ENCODE results near the gene SLC25A18. TPM values are rescaled to one million over a fixed set of nuclear protein-coding genes. Genes with fewer than 3 reads are reported as not detected.
A peak's percentile ranks its signal among the peaks of the same experiment; 100 is the strongest.

The SLC25A18 gene
- total and polyA plus RNA-seq, 8 donors: 0.70 to 3.1 (median 1.8) TPM; not detected in 1

- H3K36me3 ChIP-seq: peaks cover 7 to 91% (median 67%) of the 10 kb centered on the region in 4 donors
- peak overlapping the region in 3 of 5 donors; percentile 8 to 61 (median 20) for H3K27ac ChIP-seq
- TF ChIP-seq CTCF (IDR thresholded peaks at IDR 0.05) (no peak), POLR2A (IDR thresholded peaks at IDR 0.05) (no peak), EP300 (IDR thresholded peaks at IDR 0.05) (no peak), POLR2AphosphoS5 (IDR thresholded peaks at IDR 0.05) (no peak)
- peaks cover 0 to 30% (median 4%) of the 10 kb centered on the region in 4 donors for H3K4me1 ChIP-seq
- no peaks in the 10 kb centered on the region for H3K9me3 ChIP-seq
- no peaks in the 10 kb centered on the region for H3K27me3 ChIP-seq
- 36 to 47% (median 39%) methylated on average over 5 of the region's 5 CpGs for WGBS, 5 donors
- intact Hi-C loops (cut with DNase I; ENCODE audit: low total_unique reads): no loop called here
- H3K4me3 ChIP-seq: no peak overlapping the region
- DNase-seq: peak in 1 of 2 donors; percentile 62
Observed at GRCh38 chr22:17606496-17606895, 43.2 kb downstream of the SLC25A18 start.

- intact Hi-C loops (cut with DNase I; ENCODE audit: low total_unique reads): no loop called here
- 89 to 94% (median 90%) methylated on average over 4 of the region's 4 CpGs for WGBS, 5 donors
- Histone ChIP-seq H3K4me1 (peaks cover 0 to 24% (median 4%) of the 10 kb centered on the region in 4 donors), H3K36me3 (peaks cover 21 to 95% (median 74%) of the 10 kb centered on the region in 4 donors), H3K4me3 (no peak overlapping the region), H3K27ac (peak overlapping the region in 1 of 5 donors; percentile 61), H3K9me3 (no peaks in the 10 kb centered on the region), H3K27me3 (no peaks in the 10 kb centered on the region)
- no peak for DNase-seq
- TF ChIP-seq POLR2A (IDR thresholded peaks at IDR 0.05): no peak
- no peak for TF ChIP-seq CTCF (IDR thresholded peaks at IDR 0.05)
- TF ChIP-seq EP300 (IDR thresholded peaks at IDR 0.05): no peak
- no peak for TF ChIP-seq POLR2AphosphoS5 (IDR thresholded peaks at IDR 0.05)
Observed at GRCh38 chr22:17607891-17608521, 44.7 kb downstream of the SLC25A18 start.

- H3K27ac ChIP-seq: no peak overlapping the region
- no peaks in the 10 kb centered on the region for H3K9me3 ChIP-seq
- peaks cover 45 to 97% (median 88%) of the 10 kb centered on the region in 4 donors for H3K36me3 ChIP-seq
- no peak for TF ChIP-seq EP300 (IDR thresholded peaks at IDR 0.05)
- no peak for TF ChIP-seq POLR2A (IDR thresholded peaks at IDR 0.05)
- no peak overlapping the region for H3K4me3 ChIP-seq
- intact Hi-C loops (cut with DNase I; ENCODE audit: low total_unique reads): no loop called here
- DNase-seq: no peak
- peaks cover 0 to 10% (median 0%) of the 10 kb centered on the region in 4 donors for H3K4me1 ChIP-seq
- no peaks in the 10 kb centered on the region for H3K27me3 ChIP-seq
- WGBS, 5 donors: 58 to 99% (median 62%) methylated on average over 3 of the region's 3 CpGs
Observed at GRCh38 chr22:17612057-17612456, 48.8 kb downstream of the SLC25A18 start.

GRCh38 chr22:17613280-17613679 is 50.0 kb downstream of the SLC25A18 start:
- Histone ChIP-seq H3K9me3 (no peaks in the 10 kb centered on the region), H3K36me3 (peaks cover 51 to 97% (median 89%) of the 10 kb centered on the region in 4 donors), H3K27ac (no peak overlapping the region), H3K4me1 (peaks cover 0 to 5% (median 0%) of the 10 kb centered on the region in 4 donors), H3K4me3 (no peak overlapping the region), H3K27me3 (no peaks in the 10 kb centered on the region)
- WGBS, 5 donors: 90 to 94% (median 91%) methylated on average over 7 of the region's 7 CpGs
- intact Hi-C loops (cut with DNase I; ENCODE audit: low total_unique reads): no loop called here
- TF ChIP-seq POLR2AphosphoS5 (IDR thresholded peaks at IDR 0.05): no peak
- TF ChIP-seq EP300 (IDR thresholded peaks at IDR 0.05): no peak
- TF ChIP-seq POLR2A (IDR thresholded peaks at IDR 0.05): no peak
- TF ChIP-seq CTCF (IDR thresholded peaks at IDR 0.05): no peak
- no peak for DNase-seq

- intact Hi-C loops (cut with DNase I; ENCODE audit: low total_unique reads): no loop called here
- no peak for TF ChIP-seq EP300 (IDR thresholded peaks at IDR 0.05)
- TF ChIP-seq CTCF (IDR thresholded peaks at IDR 0.05): no peak
- TF ChIP-seq POLR2AphosphoS5 (IDR thresholded peaks at IDR 0.05): no peak
- TF ChIP-seq POLR2A (IDR thresholded peaks at IDR 0.05): no peak
- Histone ChIP-seq H3K4me3 (peak overlapping the region; percentile 93 to 100 (median 98)), H3K9me3 (no peaks in the 10 kb centered on the region), H3K27me3 (no peaks in the 10 kb centered on the region), H3K36me3 (peaks cover 0 to 26% (median 18%) of the 10 kb centered on the region in 4 donors), H3K4me1 (peaks cover 19 to 54% (median 37%) of the 10 kb centered on the region in 4 donors), H3K27ac (peak overlapping the region; percentile 85 to 98 (median 91))
- peak in 1 of 2 donors; percentile 18 for DNase-seq
- WGBS, 5 donors: 5 to 15% (median 7%) methylated on average over 21 to 24 of the region's 24 CpGs
Observed at GRCh38 chr22:17627961-17628405, 64.7 kb downstream of the SLC25A18 start.

All from stomach (tissue), 9 donors.